NT2/D1 (cell line): ENCODE measurements around the gene MARCKS.

Experiments used
- SUZ12 ChIP-seq: IDR thresholded peaks from 2 replicates; pipeline ENCODE4 v1.6.1; 2011; ENCODE audit not compliant: insufficient read length, insufficient read depth; ENCODE audit errors: extremely low read depth
- YY1 ChIP-seq: IDR thresholded peaks from 2 replicates; pipeline ENCODE4 v1.6.1; 2011; ENCODE audit not compliant: insufficient read length, insufficient read depth
- ZNF274 ChIP-seq: IDR thresholded peaks from 2 replicates; pipeline ENCODE4 v1.6.1; 2011; ENCODE audit warnings: mild to moderate bottlenecking, low read depth, low read length

GRCh38 chr6:113853252-113853651, 3.9 kb upstream of the MARCKS start:
- TF ChIP-seq SUZ12 (no peak), ZNF274 (no peak), YY1 (no peak)
